NT2/D1 (cell line): ENCODE measurements around the gene SLC2A8.

Source experiments
- SUZ12 ChIP-seq: IDR thresholded peaks from 2 replicates; pipeline ENCODE4 v1.6.1; 2011; ENCODE audit not compliant: insufficient read length, insufficient read depth; ENCODE audit errors: extremely low read depth
- YY1 ChIP-seq: IDR thresholded peaks from 2 replicates; pipeline ENCODE4 v1.6.1; 2011; ENCODE audit not compliant: insufficient read length, insufficient read depth

GRCh38 chr9:127386981-127387380, 10.0 kb upstream of the SLC2A8 start:
- TF ChIP-seq SUZ12 (no peak), YY1 (no peak)
